HEK293 (cell line): Measurements from ENCODE around the gene C6orf120.

ENCODE experiments used
- CTCF ChIA-PET: fragments of 350-600 bp; formaldehyde crosslinking; extraction: SDS; loops from one replicate; lab custom pipeline; 2021; ENCODE audit warnings: antibody characterized with exemption; lab: Yijun Ruan, JAX
- POLR2A ChIA-PET: fragments of 300-600 bp; formaldehyde crosslinking; extraction: SDS; loops from one replicate; lab custom pipeline; 2020; ENCODE audit warnings: antibody characterized with exemption, inconsistent platforms; lab: Yijun Ruan, JAX
- H3K27ac ChIP-seq: fragments of 200-500 bp; sonication (Bioruptor generic); 2 replicates; pipeline ENCODE4 v1.5.1; 2014; ENCODE audit warnings: low read depth, low read length, control low read depth, inconsistent platforms; ENCODE audit errors: extremely low read depth
- H3K36me3 ChIP-seq, 2 experiments: fragments of 200-500 bp in 1 of 2; sonication (Bioruptor generic) in 1 of 2; 1 replicate in 1 of 2; 2 replicates in 1 of 2; pipeline ENCODE4 v1.5.1; 2014 to 2017; ENCODE audit warnings: inconsistent platforms in 2 of 2, low read length in 2 of 2; ENCODE audit not compliant: control insufficient read depth in 2 of 2, insufficient read depth in 1 of 2
- H3K4me1 ChIP-seq: fragments of 200-500 bp; sonication (Bioruptor generic); 2 replicates; pipeline ENCODE4 v1.5.1; 2014; ENCODE audit warnings: mild to moderate bottlenecking, low read length, inconsistent platforms; ENCODE audit not compliant: control insufficient read depth, insufficient read depth
- H3K4me3 ChIP-seq: 2 replicates; pipeline ENCODE4 v1.5.1; 2011; ENCODE audit warnings: low read depth, mild to moderate bottlenecking, control low read depth, low read length, moderate library complexity
- H3K9me3 ChIP-seq: fragments of 200-500 bp; sonication (Bioruptor generic); 2 replicates; pipeline ENCODE4 v1.5.1; 2014; ENCODE audit warnings: low read depth, low read length, inconsistent platforms; ENCODE audit not compliant: control insufficient read depth, insufficient read depth
- GLIS2 ChIP-seq: fragments of 450-650 bp; formaldehyde crosslinking; IDR thresholded peaks from 2 replicates; pipeline ENCODE4 v1.5.1; 2016; ENCODE audit warnings: missing biosample characterization, missing genetic modification characterization
- HOXA7 ChIP-seq: sonication (generic); formaldehyde crosslinking; IDR thresholded peaks from 2 replicates; pipeline ENCODE4 v1.8.1; 2022; ENCODE audit warnings: missing genetic modification reagents, borderline replicate concordance
- KLF10 ChIP-seq: fragments of 450-650 bp; IDR thresholded peaks from 2 replicates; pipeline ENCODE4 v1.5.1; 2018; ENCODE audit warnings: missing biosample characterization, mild to moderate bottlenecking, missing genetic modification characterization
- OSR2 ChIP-seq: fragments of 450-650 bp; formaldehyde crosslinking; IDR thresholded peaks from 2 replicates; pipeline ENCODE4 v1.5.1; 2016; ENCODE audit warnings: missing biosample characterization, missing genetic modification characterization
- SALL2 ChIP-seq: fragments of 450-650 bp; formaldehyde crosslinking; IDR thresholded peaks from 2 replicates; pipeline ENCODE4 v1.5.0; 2017; ENCODE audit warnings: missing biosample characterization, mild to moderate bottlenecking, missing genetic modification characterization, borderline replicate concordance
- SCRT1 ChIP-seq: fragments of 450-650 bp; formaldehyde crosslinking; IDR thresholded peaks from 2 replicates; pipeline ENCODE4 v1.5.1; 2016; ENCODE audit warnings: missing biosample characterization, missing genetic modification characterization, borderline replicate concordance
- SP7 ChIP-seq: fragments of 450-650 bp; formaldehyde crosslinking; IDR thresholded peaks from 2 replicates; pipeline ENCODE4 v1.5.1; 2016; ENCODE audit warnings: missing biosample characterization, missing genetic modification characterization
- ZBTB21 ChIP-seq: fragments of 450-650 bp; formaldehyde crosslinking; IDR thresholded peaks from 2 replicates; pipeline ENCODE4 v1.5.1; 2017; ENCODE audit warnings: missing biosample characterization, missing genetic modification characterization
- ZIC2 ChIP-seq: fragments of 450-650 bp; formaldehyde crosslinking; IDR thresholded peaks from 2 replicates; pipeline ENCODE4 v1.5.1; 2016; ENCODE audit warnings: missing biosample characterization, missing genetic modification characterization
- ZNF146 ChIP-seq: fragments of 450-650 bp; formaldehyde crosslinking; IDR thresholded peaks from 2 replicates; pipeline ENCODE4 v1.5.1; 2016; ENCODE audit warnings: missing biosample characterization, missing genetic modification characterization
- ZNF211 ChIP-seq: fragments of 450-650 bp; formaldehyde crosslinking; IDR thresholded peaks from 2 replicates; pipeline ENCODE4 v1.5.1; 2016; ENCODE audit warnings: low read depth, missing biosample characterization, missing genetic modification characterization
- ZNF311 ChIP-seq: fragments of 450-650 bp; formaldehyde crosslinking; IDR thresholded peaks from 2 replicates; pipeline ENCODE4 v1.5.1; 2017; ENCODE audit warnings: missing biosample characterization, missing genetic modification characterization, borderline replicate concordance
- ZNF341 ChIP-seq: fragments of 450-650 bp; formaldehyde crosslinking; IDR thresholded peaks from 2 replicates; pipeline ENCODE4; 2016; ENCODE audit warnings: low read depth, missing biosample characterization, missing genetic modification characterization
- ZNF37A ChIP-seq: fragments of 450-650 bp; IDR thresholded peaks from 2 replicates; pipeline ENCODE4 v1.5.1; 2018; ENCODE audit warnings: missing biosample characterization, missing genetic modification characterization
- ZNF391 ChIP-seq: fragments of 450-650 bp; formaldehyde crosslinking; IDR thresholded peaks from 2 replicates; pipeline ENCODE4 v1.5.1; 2016; ENCODE audit warnings: low read depth, missing biosample characterization, missing genetic modification characterization, borderline replicate concordance
- ZNF404 ChIP-seq: fragments of 450-650 bp; formaldehyde crosslinking; IDR thresholded peaks from 2 replicates; pipeline ENCODE4 v1.5.1; 2017; ENCODE audit warnings: missing biosample characterization, missing genetic modification characterization
- ZNF501 ChIP-seq: fragments of 450-650 bp; formaldehyde crosslinking; IDR thresholded peaks from 2 replicates; pipeline ENCODE4 v1.5.1; 2016; ENCODE audit warnings: missing biosample characterization, missing genetic modification characterization
- ZNF549 ChIP-seq: fragments of 450-650 bp; IDR thresholded peaks from 2 replicates; pipeline ENCODE4 v1.5.1; 2018; ENCODE audit warnings: missing biosample characterization, missing genetic modification characterization, mild to moderate bottlenecking, inconsistent platforms, moderate library complexity
- ZNF560 ChIP-seq: fragments of 450-650 bp; formaldehyde crosslinking; IDR thresholded peaks from 2 replicates; pipeline ENCODE4 v1.5.1; 2017; ENCODE audit warnings: missing biosample characterization, missing genetic modification characterization, borderline replicate concordance
- ZNF76 ChIP-seq: fragments of 450-650 bp; formaldehyde crosslinking; IDR thresholded peaks from 2 replicates; pipeline ENCODE4; 2016; ENCODE audit warnings: low read depth, missing biosample characterization, missing genetic modification characterization, borderline replicate concordance
- ZXDB ChIP-seq: fragments of 450-650 bp; formaldehyde crosslinking; IDR thresholded peaks from 2 replicates; pipeline ENCODE4 v1.5.1; 2016; ENCODE audit warnings: missing biosample characterization, missing genetic modification characterization
- TF ChIP-seq, protein P1 (sequence below): fragments of 450-650 bp; formaldehyde crosslinking; IDR thresholded peaks from 2 replicates; pipeline ENCODE4 v1.5.1; 2017; ENCODE audit warnings: missing biosample characterization, missing genetic modification characterization
- TF ChIP-seq, protein P2 (sequence below): fragments of 450-650 bp; formaldehyde crosslinking; IDR thresholded peaks from 2 replicates; pipeline ENCODE4 v1.5.1; 2016; ENCODE audit warnings: missing biosample characterization, missing genetic modification characterization
- TF ChIP-seq, protein P3 (sequence below): fragments of 450-650 bp; formaldehyde crosslinking; IDR thresholded peaks from 2 replicates; pipeline ENCODE4 v1.5.1; 2017; ENCODE audit warnings: missing biosample characterization, mild to moderate bottlenecking, missing genetic modification characterization, moderate library complexity
- TF ChIP-seq, protein P4 (sequence below): fragments of 450-650 bp; formaldehyde crosslinking; IDR thresholded peaks from 2 replicates; pipeline ENCODE4 v1.5.1; 2016; ENCODE audit warnings: missing biosample characterization, missing genetic modification characterization
- TF ChIP-seq, protein P5 (sequence below): fragments of 450-650 bp; formaldehyde crosslinking; conservative IDR thresholded peaks from 2 replicates; pipeline ENCODE4 v1.5.1; 2016; ENCODE audit warnings: low read depth, missing biosample characterization, missing genetic modification characterization

C6orf120 gene

DNA sequence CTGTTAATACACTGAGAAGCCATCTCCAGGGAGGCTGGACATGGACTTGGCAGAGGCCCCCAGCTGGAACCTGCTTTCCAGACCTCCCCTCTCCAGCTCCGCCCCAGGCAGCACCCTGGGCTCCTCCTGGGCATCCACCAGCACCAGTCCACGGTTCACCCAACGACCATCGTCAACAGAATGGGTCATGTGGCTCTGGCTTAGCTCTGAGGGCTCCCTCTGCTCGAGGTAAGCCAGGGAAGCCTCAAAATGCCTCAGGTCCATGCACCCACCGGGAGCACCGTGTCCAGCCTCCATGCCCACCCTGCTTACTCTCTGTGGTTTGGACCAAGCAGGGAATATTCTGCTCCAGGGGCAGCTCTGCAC lies 40.6 kb upstream of the C6orf120 start:
- Histone ChIP-seq H3K4me3 (no peak overlapping the region), H3K36me3 (peaks cover 6 to 89% of the 10 kb centered on the region in 2 experiments; a peak in 2 of 3 replicates), H3K27ac (no peak overlapping the region), H3K9me3 (no peaks in the 10 kb centered on the region), H3K4me1 (no peaks in the 10 kb centered on the region)
- TF ChIP-seq, protein P1, sequence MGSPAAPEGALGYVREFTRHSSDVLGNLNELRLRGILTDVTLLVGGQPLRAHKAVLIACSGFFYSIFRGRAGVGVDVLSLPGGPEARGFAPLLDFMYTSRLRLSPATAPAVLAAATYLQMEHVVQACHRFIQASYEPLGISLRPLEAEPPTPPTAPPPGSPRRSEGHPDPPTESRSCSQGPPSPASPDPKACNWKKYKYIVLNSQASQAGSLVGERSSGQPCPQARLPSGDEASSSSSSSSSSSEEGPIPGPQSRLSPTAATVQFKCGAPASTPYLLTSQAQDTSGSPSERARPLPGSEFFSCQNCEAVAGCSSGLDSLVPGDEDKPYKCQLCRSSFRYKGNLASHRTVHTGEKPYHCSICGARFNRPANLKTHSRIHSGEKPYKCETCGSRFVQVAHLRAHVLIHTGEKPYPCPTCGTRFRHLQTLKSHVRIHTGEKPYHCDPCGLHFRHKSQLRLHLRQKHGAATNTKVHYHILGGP: no peak
- no peak for TF ChIP-seq ZXDB (tag by site-specific recombination)
- no peak for TF ChIP-seq ZNF37A (tag by site-specific recombination)
- TF ChIP-seq SALL2: no peak
- TF ChIP-seq GLIS2 (tag by site-specific recombination): no peak
- no peak for TF ChIP-seq SP7 (tag by site-specific recombination)
- TF ChIP-seq KLF10 (tag by site-specific recombination): no peak
- TF ChIP-seq ZNF404 (tag by site-specific recombination): no peak
- ChIA-PET CTCF (interaction anchor here (0.6 to 1.2 kb wide), 2 partner anchors 17 to 766 kb away, joined by 4 read pairs; no protein-coding TSS in a partner anchor), POLR2A (no interaction called here)

DNA sequence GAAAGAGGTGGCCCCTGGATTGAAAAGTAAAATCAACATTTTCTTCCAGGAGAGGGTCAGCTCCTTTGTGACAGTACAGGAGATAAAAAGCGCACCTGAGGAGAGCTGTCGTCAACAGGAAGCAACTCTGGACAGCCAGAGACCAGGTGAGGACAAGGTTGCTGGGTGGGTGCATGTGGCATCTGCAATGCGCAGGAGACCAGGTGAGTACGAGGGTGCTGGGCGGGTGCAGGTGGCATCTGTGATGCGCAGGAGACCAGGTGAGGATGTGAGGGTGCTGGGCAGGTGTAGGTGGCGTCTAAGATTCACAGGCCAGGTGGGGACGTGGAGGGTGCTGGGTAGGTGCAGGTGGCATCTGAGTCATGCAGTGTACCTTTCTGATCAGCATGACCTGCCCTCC lies 38.5 kb upstream of the C6orf120 start:
- CTCF ChIA-PET: no interaction called here
- H3K36me3 ChIP-seq: peaks cover 3 to 90% of the 10 kb centered on the region in 2 experiments; a peak in 2 of 3 replicates
- TF ChIP-seq ZNF391 (tag by site-specific recombination): no peak
- no peak for TF ChIP-seq ZNF311 (tag by site-specific recombination)
- TF ChIP-seq ZNF501: no peak
- TF ChIP-seq ZIC2 (tag by site-specific recombination): no peak
- TF ChIP-seq ZNF146 (tag by site-specific recombination): no peak
- TF ChIP-seq SCRT1 (tag by site-specific recombination): no peak
- no peak for TF ChIP-seq ZNF549 (tag by site-specific recombination)
- no peak for TF ChIP-seq ZNF76 (tag by site-specific recombination)
- TF ChIP-seq, protein P2, sequence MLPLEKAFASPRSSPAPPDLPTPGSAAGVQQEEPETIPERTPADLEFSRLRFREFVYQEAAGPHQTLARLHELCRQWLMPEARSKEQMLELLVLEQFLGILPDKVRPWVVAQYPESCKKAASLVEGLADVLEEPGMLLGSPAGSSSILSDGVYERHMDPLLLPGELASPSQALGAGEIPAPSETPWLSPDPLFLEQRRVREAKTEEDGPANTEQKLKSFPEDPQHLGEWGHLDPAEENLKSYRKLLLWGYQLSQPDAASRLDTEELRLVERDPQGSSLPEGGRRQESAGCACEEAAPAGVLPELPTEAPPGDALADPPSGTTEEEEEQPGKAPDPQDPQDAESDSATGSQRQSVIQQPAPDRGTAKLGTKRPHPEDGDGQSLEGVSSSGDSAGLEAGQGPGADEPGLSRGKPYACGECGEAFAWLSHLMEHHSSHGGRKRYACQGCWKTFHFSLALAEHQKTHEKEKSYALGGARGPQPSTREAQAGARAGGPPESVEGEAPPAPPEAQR: no peak
- TF ChIP-seq, protein P3, sequence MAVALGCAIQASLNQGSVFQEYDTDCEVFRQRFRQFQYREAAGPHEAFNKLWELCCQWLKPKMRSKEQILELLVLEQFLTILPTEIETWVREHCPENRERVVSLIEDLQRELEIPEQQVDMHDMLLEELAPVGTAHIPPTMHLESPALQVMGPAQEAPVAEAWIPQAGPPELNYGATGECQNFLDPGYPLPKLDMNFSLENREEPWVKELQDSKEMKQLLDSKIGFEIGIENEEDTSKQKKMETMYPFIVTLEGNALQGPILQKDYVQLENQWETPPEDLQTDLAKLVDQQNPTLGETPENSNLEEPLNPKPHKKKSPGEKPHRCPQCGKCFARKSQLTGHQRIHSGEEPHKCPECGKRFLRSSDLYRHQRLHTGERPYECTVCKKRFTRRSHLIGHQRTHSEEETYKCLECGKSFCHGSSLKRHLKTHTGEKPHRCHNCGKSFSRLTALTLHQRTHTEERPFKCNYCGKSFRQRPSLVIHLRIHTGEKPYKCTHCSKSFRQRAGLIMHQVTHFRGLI (tag by site-specific recombination): no peak
- TF ChIP-seq, protein P4, sequence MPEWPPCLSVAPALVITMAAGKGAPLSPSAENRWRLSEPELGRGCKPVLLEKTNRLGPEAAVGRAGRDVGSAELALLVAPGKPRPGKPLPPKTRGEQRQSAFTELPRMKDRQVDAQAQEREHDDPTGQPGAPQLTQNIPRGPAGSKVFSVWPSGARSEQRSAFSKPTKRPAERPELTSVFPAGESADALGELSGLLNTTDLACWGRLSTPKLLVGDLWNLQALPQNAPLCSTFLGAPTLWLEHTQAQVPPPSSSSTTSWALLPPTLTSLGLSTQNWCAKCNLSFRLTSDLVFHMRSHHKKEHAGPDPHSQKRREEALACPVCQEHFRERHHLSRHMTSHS (tag by site-specific recombination): no peak
- TF ChIP-seq OSR2 (tag by site-specific recombination): no peak
- TF ChIP-seq ZNF341 (tag by site-specific recombination): no peak
- no peak for TF ChIP-seq ZBTB21
- TF ChIP-seq, protein P5, sequence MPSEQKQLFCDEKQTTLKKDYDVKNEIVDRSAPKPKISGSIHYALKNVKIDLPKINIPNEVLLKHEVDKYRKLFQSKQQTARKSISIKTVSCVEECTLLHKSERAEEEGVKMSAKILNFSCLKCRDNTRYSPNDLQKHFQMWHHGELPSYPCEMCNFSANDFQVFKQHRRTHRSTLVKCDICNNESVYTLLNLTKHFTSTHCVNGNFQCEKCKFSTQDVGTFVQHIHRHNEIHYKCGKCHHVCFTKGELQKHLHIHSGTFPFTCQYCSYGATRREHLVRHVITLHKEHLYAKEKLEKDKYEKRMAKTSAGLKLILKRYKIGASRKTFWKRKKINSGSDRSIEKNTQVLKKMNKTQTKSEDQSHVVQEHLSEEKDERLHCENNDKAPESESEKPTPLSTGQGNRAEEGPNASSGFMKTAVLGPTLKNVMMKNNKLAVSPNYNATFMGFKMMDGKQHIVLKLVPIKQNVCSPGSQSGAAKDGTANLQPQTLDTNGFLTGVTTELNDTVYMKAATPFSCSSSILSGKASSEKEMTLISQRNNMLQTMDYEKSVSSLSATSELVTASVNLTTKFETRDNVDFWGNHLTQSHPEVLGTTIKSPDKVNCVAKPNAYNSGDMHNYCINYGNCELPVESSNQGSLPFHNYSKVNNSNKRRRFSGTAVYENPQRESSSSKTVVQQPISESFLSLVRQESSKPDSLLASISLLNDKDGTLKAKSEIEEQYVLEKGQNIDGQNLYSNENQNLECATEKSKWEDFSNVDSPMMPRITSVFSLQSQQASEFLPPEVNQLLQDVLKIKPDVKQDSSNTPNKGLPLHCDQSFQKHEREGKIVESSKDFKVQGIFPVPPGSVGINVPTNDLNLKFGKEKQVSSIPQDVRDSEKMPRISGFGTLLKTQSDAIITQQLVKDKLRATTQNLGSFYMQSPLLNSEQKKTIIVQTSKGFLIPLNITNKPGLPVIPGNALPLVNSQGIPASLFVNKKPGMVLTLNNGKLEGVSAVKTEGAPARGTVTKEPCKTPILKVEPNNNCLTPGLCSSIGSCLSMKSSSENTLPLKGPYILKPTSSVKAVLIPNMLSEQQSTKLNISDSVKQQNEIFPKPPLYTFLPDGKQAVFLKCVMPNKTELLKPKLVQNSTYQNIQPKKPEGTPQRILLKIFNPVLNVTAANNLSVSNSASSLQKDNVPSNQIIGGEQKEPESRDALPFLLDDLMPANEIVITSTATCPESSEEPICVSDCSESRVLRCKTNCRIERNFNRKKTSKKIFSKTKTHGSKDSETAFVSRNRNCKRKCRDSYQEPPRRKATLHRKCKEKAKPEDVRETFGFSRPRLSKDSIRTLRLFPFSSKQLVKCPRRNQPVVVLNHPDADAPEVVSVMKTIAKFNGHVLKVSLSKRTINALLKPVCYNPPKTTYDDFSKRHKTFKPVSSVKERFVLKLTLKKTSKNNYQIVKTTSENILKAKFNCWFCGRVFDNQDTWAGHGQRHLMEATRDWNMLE (tag by site-specific recombination): no peak
- no peak for TF ChIP-seq HOXA7 (CRISPR knock-in tag)
- TF ChIP-seq ZNF211 (tag by site-specific recombination): no peak
- TF ChIP-seq ZNF560 (tag by site-specific recombination): no peak

More for the DNA sequence above, 38.5 kb upstream of the C6orf120 start:
- Histone ChIP-seq H3K4me3 (no peak overlapping the region), H3K27ac (no peak overlapping the region), H3K9me3 (no peaks in the 10 kb centered on the region), H3K4me1 (no peaks in the 10 kb centered on the region)
- POLR2A ChIA-PET: no interaction called here
